ENCODE measurements around the gene COLEC11.

The COLEC11 gene

DNA sequence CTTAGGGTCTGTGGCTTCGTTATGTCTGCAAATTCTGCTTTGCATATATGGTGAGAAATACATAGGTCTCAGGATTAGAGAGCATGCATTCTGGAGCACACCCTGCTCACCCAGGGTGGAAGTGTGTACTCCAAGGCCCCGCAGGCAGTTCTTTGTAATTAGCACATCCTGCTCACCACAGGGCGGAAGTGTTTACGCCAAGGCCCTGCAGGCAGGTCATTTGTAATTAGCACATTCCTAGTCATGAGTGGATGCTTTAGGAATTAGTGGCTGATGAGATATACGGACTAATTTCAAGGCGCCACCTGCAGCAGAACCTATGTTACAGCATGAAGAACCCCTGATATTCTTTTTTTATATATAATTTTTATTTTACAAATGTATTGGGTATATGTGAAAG lies 67.3 kb downstream of the COLEC11 start:
- TF ChIP-seq, protein P1, sequence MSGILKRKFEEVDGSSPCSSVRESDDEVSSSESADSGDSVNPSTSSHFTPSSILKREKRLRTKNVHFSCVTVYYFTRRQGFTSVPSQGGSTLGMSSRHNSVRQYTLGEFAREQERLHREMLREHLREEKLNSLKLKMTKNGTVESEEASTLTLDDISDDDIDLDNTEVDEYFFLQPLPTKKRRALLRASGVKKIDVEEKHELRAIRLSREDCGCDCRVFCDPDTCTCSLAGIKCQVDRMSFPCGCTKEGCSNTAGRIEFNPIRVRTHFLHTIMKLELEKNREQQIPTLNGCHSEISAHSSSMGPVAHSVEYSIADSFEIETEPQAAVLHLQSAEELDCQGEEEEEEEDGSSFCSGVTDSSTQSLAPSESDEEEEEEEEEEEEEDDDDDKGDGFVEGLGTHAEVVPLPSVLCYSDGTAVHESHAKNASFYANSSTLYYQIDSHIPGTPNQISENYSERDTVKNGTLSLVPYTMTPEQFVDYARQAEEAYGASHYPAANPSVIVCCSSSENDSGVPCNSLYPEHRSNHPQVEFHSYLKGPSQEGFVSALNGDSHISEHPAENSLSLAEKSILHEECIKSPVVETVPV (CRISPR knock-in tag; IDR thresholded peaks at IDR 0.05), result no peak
- no peak for TF ChIP-seq PATZ1 (CRISPR knock-in tag; IDR thresholded peaks at IDR 0.05; ENCODE audit: borderline replicate concordance)
- TF ChIP-seq ARNTL (CRISPR knock-in tag; IDR thresholded peaks at IDR 0.05; ENCODE audit: borderline replicate concordance, low read depth), result no peak
- no peak for TF ChIP-seq BACH2 (CRISPR knock-in tag; IDR thresholded peaks at IDR 0.05; ENCODE audit: borderline replicate concordance)
- TF ChIP-seq ZNF8 (CRISPR knock-in tag; IDR thresholded peaks at IDR 0.05), result no peak
- TF ChIP-seq GLIS3 (CRISPR knock-in tag; IDR thresholded peaks at IDR 0.05), result no peak
- no peak for ATAC-seq

GRCh38 chr2:3664118-3664517 lies 69.2 kb downstream of the COLEC11 start:
- ATAC-seq, result no peak
- TF ChIP-seq ZNF565 (CRISPR knock-in tag; conservative IDR thresholded peaks at IDR 0.05; ENCODE audit: low read depth), result no peak
- no peak for TF ChIP-seq BACH2 (CRISPR knock-in tag; IDR thresholded peaks at IDR 0.05; ENCODE audit: borderline replicate concordance)
- TF ChIP-seq ZFP30 (CRISPR knock-in tag; IDR thresholded peaks at IDR 0.05), result no peak
- no peak for TF ChIP-seq ZFP3 (CRISPR knock-in tag; IDR thresholded peaks at IDR 0.05)
- TF ChIP-seq, protein P2, sequence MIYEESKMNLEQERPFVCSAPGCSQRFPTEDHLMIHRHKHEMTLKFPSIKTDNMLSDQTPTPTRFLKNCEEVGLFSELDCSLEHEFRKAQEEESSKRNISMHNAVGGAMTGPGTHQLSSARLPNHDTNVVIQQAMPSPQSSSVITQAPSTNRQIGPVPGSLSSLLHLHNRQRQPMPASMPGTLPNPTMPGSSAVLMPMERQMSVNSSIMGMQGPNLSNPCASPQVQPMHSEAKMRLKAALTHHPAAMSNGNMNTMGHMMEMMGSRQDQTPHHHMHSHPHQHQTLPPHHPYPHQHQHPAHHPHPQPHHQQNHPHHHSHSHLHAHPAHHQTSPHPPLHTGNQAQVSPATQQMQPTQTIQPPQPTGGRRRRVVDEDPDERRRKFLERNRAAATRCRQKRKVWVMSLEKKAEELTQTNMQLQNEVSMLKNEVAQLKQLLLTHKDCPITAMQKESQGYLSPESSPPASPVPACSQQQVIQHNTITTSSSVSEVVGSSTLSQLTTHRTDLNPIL (CRISPR knock-in tag; IDR thresholded peaks at IDR 0.05; ENCODE audit: low read depth), result no peak
- TF ChIP-seq OSR1 (CRISPR knock-in tag; IDR thresholded peaks at IDR 0.05), result no peak
- no peak for TF ChIP-seq ZC3H10 (CRISPR knock-in tag; IDR thresholded peaks at IDR 0.05)
- TF ChIP-seq, protein P1 (CRISPR knock-in tag; IDR thresholded peaks at IDR 0.05), result no peak
- no peak for TF ChIP-seq TOX (CRISPR knock-in tag; IDR thresholded peaks at IDR 0.05; ENCODE audit: borderline replicate concordance)

DNA sequence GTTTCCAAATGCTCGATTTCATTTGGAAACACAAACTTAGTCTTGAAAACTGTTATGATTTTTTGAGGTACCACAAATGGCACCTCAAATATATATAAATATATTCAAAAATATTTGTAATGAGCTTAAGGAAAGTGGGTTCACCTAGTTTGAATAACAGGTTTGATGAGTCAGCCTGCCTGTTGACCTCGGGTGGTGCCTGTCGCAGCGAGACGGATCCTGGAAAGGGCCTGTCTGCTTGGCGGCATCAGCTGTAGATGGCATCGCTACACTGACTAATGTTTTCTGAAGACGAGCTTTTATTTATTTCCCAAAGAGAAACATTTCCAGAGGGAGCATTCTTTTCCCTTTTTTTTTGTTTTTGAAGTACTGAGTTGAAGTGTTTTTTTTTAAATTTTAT lies 70.0 kb downstream of the COLEC11 start:
- no peak for TF ChIP-seq ARNTL (CRISPR knock-in tag; IDR thresholded peaks at IDR 0.05; ENCODE audit: borderline replicate concordance, low read depth)
- no peak for TF ChIP-seq RARB (CRISPR knock-in tag; IDR thresholded peaks at IDR 0.05)
- no peak for TF ChIP-seq ZFP30 (CRISPR knock-in tag; IDR thresholded peaks at IDR 0.05)
- TF ChIP-seq PPARA (CRISPR knock-in tag; IDR thresholded peaks at IDR 0.05; ENCODE audit: borderline replicate concordance), result no peak
- TF ChIP-seq POU6F1 (CRISPR knock-in tag; IDR thresholded peaks at IDR 0.05; ENCODE audit: borderline replicate concordance, low read depth), result no peak
- no peak for TF ChIP-seq ZFP3 (CRISPR knock-in tag; IDR thresholded peaks at IDR 0.05)
- no peak for TF ChIP-seq TOX (CRISPR knock-in tag; IDR thresholded peaks at IDR 0.05; ENCODE audit: borderline replicate concordance)
- no peak for TF ChIP-seq SNAI2 (CRISPR knock-in tag; IDR thresholded peaks at IDR 0.05)
- no peak for TF ChIP-seq GLIS3 (CRISPR knock-in tag; IDR thresholded peaks at IDR 0.05)
- no peak for TF ChIP-seq BACH2 (CRISPR knock-in tag; IDR thresholded peaks at IDR 0.05; ENCODE audit: borderline replicate concordance)
- no peak for TF ChIP-seq ZNF70 (CRISPR knock-in tag; IDR thresholded peaks at IDR 0.05)
- TF ChIP-seq OSR1 (CRISPR knock-in tag; IDR thresholded peaks at IDR 0.05), result no peak
- no peak for TF ChIP-seq ESRRG (CRISPR knock-in tag; IDR thresholded peaks at IDR 0.05)
- no peak for ATAC-seq

GRCh38 chr2:3665886-3666612 lies 71.1 kb downstream of the COLEC11 start:
- TF ChIP-seq, protein P1 (CRISPR knock-in tag; IDR thresholded peaks at IDR 0.05), result no peak
- TF ChIP-seq SNAI2 (CRISPR knock-in tag; IDR thresholded peaks at IDR 0.05), result no peak
- TF ChIP-seq ZFP3 (CRISPR knock-in tag; IDR thresholded peaks at IDR 0.05), result no peak
- no peak for TF ChIP-seq OSR1 (CRISPR knock-in tag; IDR thresholded peaks at IDR 0.05)
- TF ChIP-seq TOX (CRISPR knock-in tag; IDR thresholded peaks at IDR 0.05; ENCODE audit: borderline replicate concordance), result no peak
- TF ChIP-seq ESRRG (CRISPR knock-in tag; IDR thresholded peaks at IDR 0.05), result no peak
- TF ChIP-seq ZNF565 (CRISPR knock-in tag; conservative IDR thresholded peaks at IDR 0.05; ENCODE audit: low read depth), result no peak
- no peak for ATAC-seq
